Mesenchymal stem cell (in vitro differentiated cells and primary cell): ENCODE results near the gene LRTM2.

Experiments used
- DNase-seq: peaks from one replicate; pipeline ENCODE4 v3.0.0-alpha.2; 2013
- H2AFZ ChIP-seq: one replicate; pipeline ENCODE4 v1.6.1; 2013; ENCODE audit warnings: low read depth, mild to moderate bottlenecking, control low read depth, inconsistent platforms, low read length, moderate library complexity
- H2AK5ac ChIP-seq: 2 replicates; pipeline ENCODE4 v1.6.1; 2013; ENCODE audit warnings: low read length, moderate library complexity, mild to moderate bottlenecking, inconsistent platforms; ENCODE audit not compliant: severe bottlenecking
- H2BK120ac ChIP-seq: one replicate; pipeline ENCODE4 v1.6.1; 2013; ENCODE audit warnings: low read depth, mild to moderate bottlenecking, inconsistent platforms, low read length, moderate library complexity
- H2BK12ac ChIP-seq, 2 experiments: one replicate each; pipeline ENCODE4 v1.6.1; 2013; ENCODE audit warnings: inconsistent platforms in 2 of 2, low read length in 2 of 2, mild to moderate bottlenecking in 2 of 2, moderate library complexity in 2 of 2, control low read depth in 1 of 2
- H2BK15ac ChIP-seq: one replicate; pipeline ENCODE4 v1.6.1; 2013; ENCODE audit warnings: mild to moderate bottlenecking, low read depth, inconsistent platforms; ENCODE audit not compliant: poor library complexity, severe bottlenecking
- H2BK5ac ChIP-seq: 2 replicates; pipeline ENCODE4 v1.6.1; 2013; ENCODE audit warnings: low read depth, mild to moderate bottlenecking, low read length, control low read depth, inconsistent platforms; ENCODE audit not compliant: poor library complexity, severe bottlenecking
- H3K14ac ChIP-seq, 2 experiments: one replicate each; pipeline ENCODE4 v1.6.1; 2013; ENCODE audit warnings: inconsistent platforms in 2 of 2, low read length in 2 of 2, control low read depth in 1 of 2, mild to moderate bottlenecking in 1 of 2, moderate library complexity in 1 of 2
- H3K18ac ChIP-seq, 2 experiments: one replicate each; pipeline ENCODE4 v1.6.1; 2013; ENCODE audit warnings: inconsistent platforms in 2 of 2, low read length in 2 of 2, control low read depth in 1 of 2, low read depth in 1 of 2, mild to moderate bottlenecking in 1 of 2
- H3K23ac ChIP-seq, 2 experiments: one replicate each; pipeline ENCODE4 v1.6.1; 2013; ENCODE audit warnings: inconsistent platforms in 2 of 2, low read length in 2 of 2, mild to moderate bottlenecking in 2 of 2, moderate library complexity in 2 of 2, control low read depth in 1 of 2
- H3K27ac ChIP-seq: 2 replicates; pipeline ENCODE4 v1.5.1; 2013; ENCODE audit warnings: mild to moderate bottlenecking, moderate library complexity, low read length, control low read depth, inconsistent platforms; ENCODE audit not compliant: poor library complexity, severe bottlenecking
- H3K27me3 ChIP-seq, 2 experiments: 2 replicates each; pipeline versions ENCODE4 v1.6.1 to v1.7.0; 2013; ENCODE audit warnings: low read length in 2 of 2, mild to moderate bottlenecking in 2 of 2, moderate library complexity in 2 of 2, control low read depth in 1 of 2, inconsistent platforms in 1 of 2; ENCODE audit not compliant: control insufficient read depth in 1 of 2, insufficient read depth in 1 of 2
- H3K36me3 ChIP-seq, 2 experiments: 2 replicates each; pipeline versions ENCODE4 v1.6.1 to v1.7.0; 2013; ENCODE audit warnings: low read length in 2 of 2, control low read depth in 1 of 2, inconsistent platforms in 1 of 2, low read depth in 1 of 2, mild to moderate bottlenecking in 1 of 2; ENCODE audit not compliant: insufficient read depth in 2 of 2, control insufficient read depth in 1 of 2
- H3K4ac ChIP-seq, 2 experiments: one replicate each; pipeline ENCODE4 v1.6.1; 2013; ENCODE audit warnings: inconsistent platforms in 2 of 2, low read length in 2 of 2, mild to moderate bottlenecking in 2 of 2, moderate library complexity in 2 of 2, control low read depth in 1 of 2, low read depth in 1 of 2
- H3K4me1 ChIP-seq: 2 replicates; pipeline ENCODE4 v1.6.1; 2013; ENCODE audit warnings: low read depth, low read length, control low read depth; ENCODE audit not compliant: control insufficient read depth, insufficient read depth
- H3K4me2 ChIP-seq: 2 replicates; pipeline ENCODE4 v1.6.1; 2013; ENCODE audit warnings: low read length, mild to moderate bottlenecking, inconsistent platforms; ENCODE audit not compliant: poor library complexity, severe bottlenecking
- H3K4me3 ChIP-seq, 2 experiments: 2 replicates each; pipeline versions ENCODE4 v1.5.1 to v1.7.0; 2013; ENCODE audit warnings: low read length in 2 of 2, mild to moderate bottlenecking in 2 of 2, control low read depth in 1 of 2, low read depth in 1 of 2; ENCODE audit not compliant: insufficient read depth in 1 of 2
- H3K79me1 ChIP-seq: replicated peaks from 2 replicates; pipeline ENCODE4 v1.6.1; 2013; ENCODE audit warnings: mild to moderate bottlenecking, control low read depth, low read length, inconsistent platforms; ENCODE audit not compliant: poor library complexity, severe bottlenecking
- H3K9ac ChIP-seq: 2 replicates; pipeline ENCODE4 v1.7.0; 2013; ENCODE audit warnings: mild to moderate bottlenecking, low read length, moderate library complexity
- H3K9me3 ChIP-seq: 2 replicates; pipeline ENCODE4 v1.7.0; 2013; ENCODE audit warnings: mild to moderate bottlenecking, low read length; ENCODE audit not compliant: control insufficient read depth
- H4K8ac ChIP-seq: one replicate; pipeline ENCODE4 v1.6.1; 2013; ENCODE audit warnings: inconsistent platforms, mild to moderate bottlenecking, low read length, moderate library complexity
- H4K91ac ChIP-seq: one replicate; pipeline ENCODE4 v1.6.1; 2013; ENCODE audit warnings: mild to moderate bottlenecking, low read length, inconsistent platforms
- WGBS: methylation state at CpG from one replicate; pipeline ENCODE4 v1.1.7; 2013; ENCODE audit warnings: mixed read lengths; 5-methylcytosine and 5-hydroxymethylcytosine counted together

LRTM2 gene

GRCh38 chr12:1857821-1858220, 37.5 kb downstream of the LRTM2 start:
- Histone ChIP-seq H2BK120ac (no peak overlapping the region), H3K4me3 (no peak overlapping the region), H4K91ac (no peak overlapping the region), H2BK5ac (no peak overlapping the region), H3K4ac (no peak overlapping the region), H3K4me2 (no peak overlapping the region), H3K4me1 (no peaks in the 10 kb centered on the region), H3K27ac (no peak overlapping the region), H3K36me3 (no peaks in the 10 kb centered on the region), H3K9me3 (peaks cover 38% of the 10 kb centered on the region), H2AFZ (no peak overlapping the region), H3K14ac (no peak overlapping the region), H3K27me3 (peaks cover 16 to 51% of the 10 kb centered on the region in 2 experiments), H3K79me1 (no peaks in the 10 kb centered on the region), H3K23ac (no peak overlapping the region), H2AK5ac (no peak overlapping the region), H2BK15ac (no peak overlapping the region), H4K8ac (no peak overlapping the region), H3K18ac (no peak overlapping the region), H2BK12ac (no peak overlapping the region), H3K9ac (no peak overlapping the region)
- no peak for DNase-seq
- WGBS = 77% methylated on average over 7 of the region's 7 CpGs

DNA sequence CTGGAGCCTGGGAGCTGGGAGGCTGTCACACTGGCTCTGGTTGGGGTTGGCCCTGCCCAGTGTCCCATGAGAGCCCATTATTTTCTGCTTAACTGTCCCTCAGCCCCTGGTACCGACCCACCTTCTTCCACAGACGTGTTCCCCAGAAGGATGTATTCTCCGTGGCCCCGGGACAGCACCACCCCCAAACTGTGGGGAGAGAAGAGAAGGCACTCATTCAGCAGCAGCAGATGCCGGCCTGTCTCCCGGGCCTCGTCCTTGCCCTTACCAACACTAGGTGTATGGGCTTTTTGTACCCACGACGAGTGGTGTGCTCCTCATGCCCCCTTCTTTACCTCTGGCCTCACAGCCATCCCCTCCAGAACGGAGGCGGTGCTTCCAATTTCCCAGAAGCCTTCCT, 38.1 kb downstream of the LRTM2 start:
- Histone ChIP-seq H2BK15ac (no peak overlapping the region), H3K14ac (no peak overlapping the region), H3K18ac (no peak overlapping the region), H2BK120ac (no peak overlapping the region), H3K9ac (no peak overlapping the region), H2BK12ac (no peak overlapping the region), H2AK5ac (no peak overlapping the region), H4K8ac (no peak overlapping the region), H3K4me3 (no peak overlapping the region), H3K23ac (no peak overlapping the region), H3K9me3 (peaks cover 37% of the 10 kb centered on the region), H4K91ac (no peak overlapping the region), H2BK5ac (no peak overlapping the region), H3K4me2 (no peak overlapping the region), H3K4ac (no peak overlapping the region), H3K79me1 (no peaks in the 10 kb centered on the region), H3K4me1 (no peaks in the 10 kb centered on the region), H3K27ac (no peak overlapping the region), H3K27me3 (peaks cover 16 to 57% of the 10 kb centered on the region in 2 experiments), H3K36me3 (no peaks in the 10 kb centered on the region), H2AFZ (no peak overlapping the region)
- no peak for DNase-seq
- WGBS = 91% methylated on average over 11 of the region's 11 CpGs

DNA sequence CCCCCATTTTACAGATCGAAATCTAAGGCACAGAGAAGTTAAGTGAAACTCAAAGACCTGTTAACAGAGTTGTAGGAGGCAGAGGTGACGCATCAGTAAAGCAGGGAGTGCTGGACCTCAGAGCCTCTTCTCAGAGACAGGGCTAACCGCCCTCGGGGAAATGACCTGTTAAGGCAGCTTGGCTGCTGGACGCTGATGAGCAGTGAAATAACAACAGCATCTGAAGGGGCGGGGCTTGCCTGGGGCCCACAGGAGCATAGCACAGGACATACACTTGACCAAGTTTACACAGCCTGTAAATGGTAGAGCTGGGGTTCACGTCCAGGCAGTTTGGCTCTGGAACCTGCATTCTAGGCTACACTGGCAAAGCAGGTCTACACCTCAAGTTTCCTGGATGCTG, 39.3 kb downstream of the LRTM2 start:
- no peak overlapping the region for H2BK15ac ChIP-seq
- no peak overlapping the region for H3K9ac ChIP-seq
- no peak overlapping the region for H4K91ac ChIP-seq
- H2AFZ ChIP-seq = no peak overlapping the region
- H2BK12ac ChIP-seq = no peak overlapping the region
- H3K23ac ChIP-seq = no peak overlapping the region
- no peak overlapping the region for H3K18ac ChIP-seq
- H2BK120ac ChIP-seq = no peak overlapping the region
- H3K27me3 ChIP-seq = peaks cover 16 to 67% of the 10 kb centered on the region in 2 experiments
- no peak overlapping the region for H3K4me2 ChIP-seq
- no peak overlapping the region for H3K4ac ChIP-seq
- H2BK5ac ChIP-seq = no peak overlapping the region
- no peak overlapping the region for H3K14ac ChIP-seq
- H3K36me3 ChIP-seq = no peaks in the 10 kb centered on the region
- DNase-seq = peak; percentile 18
- H3K79me1 ChIP-seq = no peaks in the 10 kb centered on the region
- WGBS = 87% methylated on average over 7 of the region's 7 CpGs
- no peak overlapping the region for H4K8ac ChIP-seq
- peaks cover 27% of the 10 kb centered on the region for H3K9me3 ChIP-seq
- no peak overlapping the region for H2AK5ac ChIP-seq
- no peak overlapping the region for H3K27ac ChIP-seq
- H3K4me3 ChIP-seq = no peak overlapping the region
- H3K4me1 ChIP-seq = no peaks in the 10 kb centered on the region

DNA sequence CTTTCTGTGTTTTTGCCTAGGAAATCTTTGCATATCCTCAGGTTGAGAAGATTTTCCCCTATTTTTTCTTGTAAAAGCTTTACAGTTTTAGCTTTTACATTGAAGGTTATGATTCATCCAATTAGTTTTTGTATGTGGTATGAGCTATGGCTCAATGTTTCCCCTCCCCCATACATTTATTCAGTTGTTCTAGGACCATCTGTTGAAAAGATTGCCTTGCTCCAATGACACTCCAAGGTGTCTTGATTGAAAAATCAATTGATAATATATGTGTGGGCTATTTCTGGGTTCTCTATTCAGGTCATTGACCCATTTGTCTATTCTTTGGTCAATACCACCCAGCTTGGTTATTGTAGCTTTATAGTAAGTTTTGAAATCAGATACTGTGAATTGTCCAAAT, 42.6 kb downstream of the LRTM2 start:
- no peak for DNase-seq
- no peak overlapping the region for H4K91ac ChIP-seq
- H2BK12ac ChIP-seq = no peak overlapping the region
- H3K4me3 ChIP-seq = no peak overlapping the region
- H3K9me3 ChIP-seq = peaks cover 5% of the 10 kb centered on the region
- H3K18ac ChIP-seq = no peak overlapping the region
- H3K27ac ChIP-seq = no peak overlapping the region
- H4K8ac ChIP-seq = no peak overlapping the region
- no peak overlapping the region for H3K23ac ChIP-seq
- H3K36me3 ChIP-seq = no peaks in the 10 kb centered on the region
- H3K79me1 ChIP-seq = no peaks in the 10 kb centered on the region
- no peak overlapping the region for H2BK15ac ChIP-seq
- H3K9ac ChIP-seq = no peak overlapping the region
- no peaks in the 10 kb centered on the region for H3K4me1 ChIP-seq
- H3K4me2 ChIP-seq = no peak overlapping the region
- no peak overlapping the region for H2AK5ac ChIP-seq
- no peak overlapping the region for H2AFZ ChIP-seq
- H3K4ac ChIP-seq = no peak overlapping the region
- no peak overlapping the region for H3K14ac ChIP-seq
- H3K27me3 ChIP-seq = peaks cover 16 to 59% of the 10 kb centered on the region in 2 experiments
- H2BK5ac ChIP-seq = no peak overlapping the region
- H2BK120ac ChIP-seq = no peak overlapping the region
